H1 (cell line): ENCODE measurements around the gene HMCN2. TPM values are rescaled to one million over a fixed set of nuclear protein-coding genes. Genes with fewer than 3 reads are reported as not detected.

Experiments
- NANOG ChIP-seq: IDR thresholded peaks from 2 replicates; pipeline ENCODE4 v1.6.1; 2011; ENCODE audit warnings: low read length, low read depth, mild to moderate bottlenecking, inconsistent platforms; ENCODE audit not compliant: insufficient read depth, poor library complexity, severe bottlenecking
- POLR2AphosphoS5 ChIP-seq: IDR thresholded peaks from 2 replicates; pipeline ENCODE4 v1.6.1; 2011; ENCODE audit warnings: low read depth, low read length
- TAF7 ChIP-seq: optimal IDR thresholded peaks from 2 replicates; pipeline ENCODE3; 2011; ENCODE audit warnings: low read depth, mild to moderate bottlenecking, inconsistent platforms, low read length, moderate library complexity, borderline replicate concordance
- ZNF274 ChIP-seq: IDR thresholded peaks from 2 replicates; pipeline ENCODE4 v1.7.0; 2012; ENCODE audit warnings: low read length, borderline replicate concordance; ENCODE audit errors: extremely low read depth
- polyA plus RNA-seq, 7 experiments: library from polyadenylated mRNA; depleted of rRNA in 3 of 7; stranded (reverse) in 5 of 7; unstranded in 2 of 7; fragments of >200 nt in 5 of 7; fragments of 200-250 nt in 2 of 7; gene quantifications; 1 replicate in 5 of 7; 2 replicates in 1 of 7; 4 replicates in 1 of 7; pipeline versions ENCODE4 v1.2.1 to v1.2.3, GENCODE V29; 2011 to 2013; ENCODE audit warnings: missing spikeins in 2 of 7, mixed read lengths in 2 of 7
- total RNA-seq: library from RNA; stranded (reverse); fragmentation: NEBNext Ultra II Directional; extraction: Animal tissue kit (Norgen Biotek cat#: 25700); gene quantifications from 2 replicates; pipeline ENCODE4 v1.2.1, GENCODE V29; 2021

HMCN2 gene
- total and polyA plus RNA-seq, 2 of the 8 experiments (the other 6 are each of a cell fraction or from before 2014, with no cell fraction given) = 5.0 to 9.1 TPM

DNA sequence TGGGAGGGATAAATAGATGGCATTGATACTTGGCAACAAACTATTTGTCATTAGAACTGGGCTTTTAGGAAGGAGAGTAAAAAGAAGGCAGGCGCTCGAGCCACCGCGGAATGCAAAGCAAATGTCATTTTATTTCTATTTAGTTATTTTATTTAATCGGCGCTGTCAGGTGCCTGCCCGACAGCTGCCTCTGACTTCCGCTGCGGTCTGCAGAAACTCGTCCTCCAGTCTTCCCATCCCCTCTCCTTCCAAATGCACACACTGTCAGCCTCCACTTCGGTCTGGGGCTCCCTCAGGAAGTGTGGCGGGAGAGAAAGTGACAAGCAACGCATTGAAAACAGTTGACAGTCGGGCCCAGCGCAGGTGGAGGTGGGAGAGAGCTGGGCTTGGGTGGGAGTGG lies 208.5 kb downstream of the HMCN2 start (continued):
- TF ChIP-seq POLR2AphosphoS5 = no peak
- TF ChIP-seq ZNF274 = no peak
- no peak for TF ChIP-seq TAF7
- no peak for TF ChIP-seq NANOG
